Suprapubic skin (tissue), 4 donors: ENCODE results near the gene ETV2.

Experiments
- EP300 ChIP-seq: sonication (generic); formaldehyde crosslinking; IDR thresholded peaks from one replicate; pipeline ENCODE4 v1.6.1; 2017; ENCODE audit warnings: antibody characterized with exemption
- POLR2A ChIP-seq, 2 donors: fragments of 450-650 bp; IDR thresholded peaks; one replicate each; pipeline ENCODE4 v1.6.1; 2017; ENCODE audit warnings: antibody characterized with exemption in 2 of 2, mild to moderate bottlenecking in 2 of 2, moderate library complexity in 2 of 2
- POLR2AphosphoS5 ChIP-seq, 3 donors: sonication (generic); formaldehyde crosslinking; IDR thresholded peaks; one replicate each; pipeline ENCODE4 v1.6.1; 2017; ENCODE audit warnings: antibody characterized with exemption in 3 of 3
- TF ChIP-seq, protein P1 (sequence below), 2 donors: fragments of 200-600 bp in 1 of 2; fragments of 450-650 bp in 1 of 2; sonication (generic) in 1 of 2; IDR thresholded peaks; one replicate each; pipeline ENCODE4 v1.5.1; 2016 to 2019; ENCODE audit warnings: antibody characterized with exemption in 2 of 2, mild to moderate bottlenecking in 1 of 2, moderate library complexity in 1 of 2

GRCh38 chr19:35692010-35692409 lies 50.5 kb downstream of the ETV2 start:
- TF ChIP-seq, protein P1, sequence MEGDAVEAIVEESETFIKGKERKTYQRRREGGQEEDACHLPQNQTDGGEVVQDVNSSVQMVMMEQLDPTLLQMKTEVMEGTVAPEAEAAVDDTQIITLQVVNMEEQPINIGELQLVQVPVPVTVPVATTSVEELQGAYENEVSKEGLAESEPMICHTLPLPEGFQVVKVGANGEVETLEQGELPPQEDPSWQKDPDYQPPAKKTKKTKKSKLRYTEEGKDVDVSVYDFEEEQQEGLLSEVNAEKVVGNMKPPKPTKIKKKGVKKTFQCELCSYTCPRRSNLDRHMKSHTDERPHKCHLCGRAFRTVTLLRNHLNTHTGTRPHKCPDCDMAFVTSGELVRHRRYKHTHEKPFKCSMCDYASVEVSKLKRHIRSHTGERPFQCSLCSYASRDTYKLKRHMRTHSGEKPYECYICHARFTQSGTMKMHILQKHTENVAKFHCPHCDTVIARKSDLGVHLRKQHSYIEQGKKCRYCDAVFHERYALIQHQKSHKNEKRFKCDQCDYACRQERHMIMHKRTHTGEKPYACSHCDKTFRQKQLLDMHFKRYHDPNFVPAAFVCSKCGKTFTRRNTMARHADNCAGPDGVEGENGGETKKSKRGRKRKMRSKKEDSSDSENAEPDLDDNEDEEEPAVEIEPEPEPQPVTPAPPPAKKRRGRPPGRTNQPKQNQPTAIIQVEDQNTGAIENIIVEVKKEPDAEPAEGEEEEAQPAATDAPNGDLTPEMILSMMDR (IDR thresholded peaks at IDR 0.05): no peak
- TF ChIP-seq POLR2A (IDR thresholded peaks at IDR 0.05): no peak
- no peak for TF ChIP-seq POLR2AphosphoS5 (IDR thresholded peaks at IDR 0.05)
- TF ChIP-seq EP300: no peak
